BE2C (cell line): ENCODE results near the gene AGAP1.

ENCODE experiments used
- DNase-seq: peaks from one replicate; pipeline ENCODE4 v3.0.0-alpha.2; 2020
- H3K27me3 ChIP-seq: fragments of 250-450 bp; sonication (Bioruptor Pico); 2 replicates; pipeline ENCODE4 v1.5.1; 2020; ENCODE audit warnings: mild to moderate bottlenecking
- H3K36me3 ChIP-seq: fragments of 250-450 bp; sonication (Bioruptor Pico); 2 replicates; pipeline ENCODE4 v1.5.1; 2020; ENCODE audit warnings: mild to moderate bottlenecking
- H3K4me1 ChIP-seq: fragments of 250-450 bp; sonication (Bioruptor Pico); 2 replicates; pipeline ENCODE4 v1.5.1; 2020
- H3K4me3 ChIP-seq: 2 replicates; pipeline ENCODE4 v1.5.1; 2011; ENCODE audit warnings: low read depth, low read length
- H3K9me3 ChIP-seq: fragments of 250-450 bp; sonication (Bioruptor Pico); 2 replicates; pipeline ENCODE4 v1.5.1; 2020
- TF ChIP-seq, protein P1 (sequence below): IDR thresholded peaks from 2 replicates; pipeline ENCODE4 v1.5.1; 2012; ENCODE audit warnings: mild to moderate bottlenecking, low read depth, low read length

The AGAP1 gene

DNA sequence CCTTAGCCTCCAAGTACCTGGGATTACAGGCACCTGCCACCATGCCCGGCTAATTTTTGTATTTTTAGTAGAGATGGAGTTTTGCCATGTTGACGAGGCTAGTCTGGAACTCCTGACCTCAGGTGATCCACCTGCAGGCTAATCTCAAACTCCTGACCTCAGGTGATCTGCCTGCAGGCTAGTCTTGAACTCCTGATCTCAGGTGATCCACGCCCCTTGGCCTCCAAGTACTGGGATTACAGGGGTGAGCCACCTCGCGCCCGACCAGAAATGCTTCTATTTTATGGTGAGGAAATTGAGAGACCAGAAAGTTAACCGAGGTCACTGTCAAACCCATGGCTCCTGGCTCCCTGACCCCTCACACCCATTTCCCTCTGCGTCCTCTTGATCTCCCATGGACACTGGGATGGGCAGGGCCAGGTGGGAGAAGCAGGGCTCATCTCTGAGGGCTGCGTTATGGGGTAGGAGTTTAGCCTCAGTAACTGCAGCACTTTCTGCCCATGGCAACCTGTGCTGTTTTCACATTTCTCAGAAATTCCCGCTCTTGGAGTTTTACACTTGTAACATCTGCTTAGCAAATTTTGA lies 210.0 kb downstream of the AGAP1 start:
- no peak overlapping the region for H3K4me3 ChIP-seq
- DNase-seq, result no peak
- no peaks in the 10 kb centered on the region for H3K9me3 ChIP-seq
- TF ChIP-seq, protein P1, sequence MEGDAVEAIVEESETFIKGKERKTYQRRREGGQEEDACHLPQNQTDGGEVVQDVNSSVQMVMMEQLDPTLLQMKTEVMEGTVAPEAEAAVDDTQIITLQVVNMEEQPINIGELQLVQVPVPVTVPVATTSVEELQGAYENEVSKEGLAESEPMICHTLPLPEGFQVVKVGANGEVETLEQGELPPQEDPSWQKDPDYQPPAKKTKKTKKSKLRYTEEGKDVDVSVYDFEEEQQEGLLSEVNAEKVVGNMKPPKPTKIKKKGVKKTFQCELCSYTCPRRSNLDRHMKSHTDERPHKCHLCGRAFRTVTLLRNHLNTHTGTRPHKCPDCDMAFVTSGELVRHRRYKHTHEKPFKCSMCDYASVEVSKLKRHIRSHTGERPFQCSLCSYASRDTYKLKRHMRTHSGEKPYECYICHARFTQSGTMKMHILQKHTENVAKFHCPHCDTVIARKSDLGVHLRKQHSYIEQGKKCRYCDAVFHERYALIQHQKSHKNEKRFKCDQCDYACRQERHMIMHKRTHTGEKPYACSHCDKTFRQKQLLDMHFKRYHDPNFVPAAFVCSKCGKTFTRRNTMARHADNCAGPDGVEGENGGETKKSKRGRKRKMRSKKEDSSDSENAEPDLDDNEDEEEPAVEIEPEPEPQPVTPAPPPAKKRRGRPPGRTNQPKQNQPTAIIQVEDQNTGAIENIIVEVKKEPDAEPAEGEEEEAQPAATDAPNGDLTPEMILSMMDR, result no peak
- no peaks in the 10 kb centered on the region for H3K27me3 ChIP-seq
- H3K36me3 ChIP-seq, result no peaks in the 10 kb centered on the region
- H3K4me1 ChIP-seq, result no peaks in the 10 kb centered on the region

DNA sequence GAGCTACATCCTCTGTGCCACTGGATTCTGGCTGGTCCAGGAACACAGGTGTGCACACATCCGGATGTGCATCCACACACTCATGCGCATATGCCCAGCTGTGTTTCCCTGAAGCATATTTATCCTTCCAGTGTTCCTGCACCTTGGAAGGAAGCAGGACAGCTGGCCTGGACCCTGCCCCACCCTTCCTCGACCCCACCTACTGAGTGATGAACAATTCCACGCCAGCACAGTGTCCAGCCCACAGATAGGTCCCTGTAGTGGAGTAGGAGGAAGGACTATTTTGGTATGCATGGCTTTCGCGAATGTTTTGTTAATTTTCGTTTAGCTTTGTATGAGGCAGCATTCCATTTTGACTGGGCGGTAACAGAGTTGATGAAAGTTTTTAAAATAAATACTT lies 211.5 kb downstream of the AGAP1 start:
- Histone ChIP-seq H3K9me3 (no peaks in the 10 kb centered on the region), H3K4me3 (no peak overlapping the region), H3K4me1 (no peaks in the 10 kb centered on the region), H3K27me3 (no peaks in the 10 kb centered on the region), H3K36me3 (no peaks in the 10 kb centered on the region)
- TF ChIP-seq, protein P1, result no peak
- DNase-seq, result no peak

DNA sequence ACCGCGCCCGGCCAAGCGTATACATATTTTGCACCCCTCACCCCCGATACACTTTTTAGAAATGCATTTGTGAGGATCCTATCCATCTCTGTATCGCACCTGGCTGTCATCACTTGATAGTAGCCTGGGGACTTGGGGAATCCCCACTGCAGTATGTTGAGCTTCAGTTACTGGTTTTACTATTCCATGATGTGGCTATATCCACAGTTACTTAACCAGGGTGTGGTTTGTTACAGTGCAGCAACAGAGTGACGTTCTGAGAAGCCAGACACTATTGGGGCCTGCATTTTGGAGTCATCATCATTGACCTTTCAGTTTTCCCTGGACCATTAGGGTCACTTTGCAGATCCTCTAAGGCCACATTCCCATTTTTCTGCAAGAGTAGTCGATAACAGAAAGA lies 212.7 kb downstream of the AGAP1 start:
- TF ChIP-seq, protein P1, result no peak
- H3K27me3 ChIP-seq, result no peaks in the 10 kb centered on the region

DNA sequence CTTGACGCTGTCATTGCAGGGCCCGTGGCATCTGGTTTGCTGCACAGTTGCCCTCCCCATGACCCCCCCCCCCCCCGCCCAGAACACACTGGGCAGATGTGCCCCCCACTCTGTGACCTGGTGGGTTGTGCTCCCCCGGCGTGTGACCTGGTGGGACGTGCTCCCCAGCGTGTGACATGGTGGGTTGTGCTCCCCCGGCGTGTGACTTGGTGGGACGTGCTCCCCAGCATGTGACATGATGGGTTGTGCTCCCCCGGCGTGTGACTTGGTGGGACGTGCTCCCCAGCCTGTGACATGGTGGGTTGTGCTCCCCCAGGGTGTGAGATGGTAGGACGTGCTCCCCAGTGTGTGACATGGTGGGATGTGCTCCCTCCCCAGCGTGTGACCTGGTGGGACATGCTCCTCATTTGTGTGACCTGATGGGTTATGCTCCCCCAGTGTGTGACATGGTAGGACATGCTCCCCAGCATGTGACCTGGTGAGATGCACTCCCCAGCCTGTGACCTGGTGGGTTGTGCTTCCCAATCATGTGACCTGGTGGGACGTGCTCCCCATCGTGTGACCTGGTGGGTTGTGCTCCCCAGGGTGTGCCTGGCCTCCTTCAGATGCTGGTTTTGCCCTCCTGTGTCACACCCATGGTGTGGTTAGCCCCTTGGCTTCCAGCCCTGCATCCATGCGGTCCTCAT lies 213.7 kb downstream of the AGAP1 start:
- Histone ChIP-seq H3K27me3 (no peaks in the 10 kb centered on the region), H3K36me3 (no peaks in the 10 kb centered on the region; the same call in 1 of the 2 replicates), H3K9me3 (no peaks in the 10 kb centered on the region), H3K4me3 (no peak overlapping the region), H3K4me1 (no peaks in the 10 kb centered on the region)
- DNase-seq, result no peak
- TF ChIP-seq, protein P1, result no peak

More for the DNA sequence above, 212.7 kb downstream of the AGAP1 start:
- Histone ChIP-seq H3K4me1 (no peaks in the 10 kb centered on the region), H3K36me3 (no peaks in the 10 kb centered on the region; the same call in 1 of the 2 replicates), H3K4me3 (no peak overlapping the region), H3K9me3 (no peaks in the 10 kb centered on the region)
- DNase-seq, result no peak

DNA sequence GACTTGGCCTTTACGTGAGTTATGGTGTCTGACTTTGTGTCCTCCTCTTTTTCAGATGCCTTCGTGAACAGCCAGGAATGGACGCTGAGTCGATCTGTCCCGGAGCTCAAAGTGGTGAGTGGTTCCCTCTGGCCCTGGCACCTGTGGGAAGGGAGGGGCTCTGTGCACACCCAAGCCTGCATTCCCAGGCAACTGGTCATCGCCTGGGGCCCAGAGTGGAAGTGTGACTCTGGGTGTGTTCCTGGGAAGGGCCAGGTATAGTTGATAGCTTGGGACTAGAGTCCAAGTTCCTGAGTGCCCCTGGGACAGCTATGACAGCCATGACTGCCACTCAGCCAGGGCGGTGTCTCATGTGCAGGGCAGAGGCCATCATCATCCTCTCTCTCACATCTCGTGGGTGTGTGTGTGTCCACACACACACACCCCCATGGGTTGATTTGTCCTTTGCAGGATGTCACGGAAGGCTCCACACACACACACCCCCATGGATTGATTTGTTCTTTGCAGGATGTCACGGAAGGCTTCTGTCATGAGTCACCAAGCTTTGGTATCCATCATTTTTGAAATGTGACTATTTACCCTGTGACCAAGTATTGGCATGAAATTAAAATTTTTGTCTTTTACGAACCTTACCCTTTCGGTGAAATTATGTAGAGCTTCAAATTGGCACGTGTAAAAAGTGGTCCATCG lies 215.4 kb downstream of the AGAP1 start:
- Histone ChIP-seq H3K27me3 (no peaks in the 10 kb centered on the region), H3K4me1 (no peaks in the 10 kb centered on the region), H3K36me3 (no peaks in the 10 kb centered on the region; the same call in 1 of the 2 replicates), H3K9me3 (no peaks in the 10 kb centered on the region), H3K4me3 (no peak overlapping the region)
- no peak for DNase-seq
- TF ChIP-seq, protein P1, result no peak
